ENCODE results near the gene BCHE.

GRCh38 chr3:165816209-165816608 lies 21.0 kb downstream of the BCHE start:
- TF ChIP-seq POLR2A (IDR thresholded peaks at IDR 0.05) (no peak), CTCF (IDR thresholded peaks at IDR 0.05 in 4 of 5, conservative IDR thresholded peaks at IDR 0.05 in 1 of 5) (no peak)
